ENCODE data around the gene DAB2. TPM values are rescaled to one million over a fixed set of nuclear protein-coding genes. Genes with fewer than 3 reads are reported as not detected.
A peak's percentile ranks its signal among the peaks of the same experiment; 100 is the strongest.

The DAB2 gene
- total RNA-seq, 1 experiment from 2014 or later, result 2.3 TPM

DNA sequence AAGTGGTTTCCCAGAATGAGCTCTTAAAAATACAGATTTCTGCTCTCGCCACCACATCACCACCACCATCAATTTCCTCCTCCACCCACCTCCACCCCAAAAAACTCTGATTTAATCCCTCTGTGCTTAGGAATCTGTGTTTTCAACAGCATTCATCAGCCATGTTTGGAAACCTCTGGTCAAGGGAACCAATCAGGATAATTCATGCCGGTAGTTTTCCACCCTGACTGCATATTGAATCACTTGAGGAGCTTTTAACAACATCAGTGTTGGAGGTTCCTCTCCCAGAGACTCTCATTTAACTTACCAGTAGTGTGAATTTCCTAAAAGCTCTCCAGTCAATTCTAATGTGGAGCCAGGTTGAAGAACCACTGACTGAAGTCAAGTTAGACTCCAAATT lies 46.0 kb upstream of the DAB2 start:
- H3K4me1 ChIP-seq (ENCODE audit: insufficient read depth, low read length), result no peaks in the 10 kb centered on the region
- no peak overlapping the region for H3K4me3 Mint-ChIP-seq
- no peaks in the 10 kb centered on the region for H3K27me3 ChIP-seq (ENCODE audit: insufficient read depth, low read length)
- no peak overlapping the region for H3K27ac Mint-ChIP-seq
- H3K56ac ChIP-seq (ENCODE audit: insufficient read length, low read depth, low read length), result no peak overlapping the region
- no peaks in the 10 kb centered on the region for H3K9me3 Mint-ChIP-seq
- no peak overlapping the region for H2BK120ac ChIP-seq (ENCODE audit: low read depth, low read length, poor library complexity, severe bottlenecking)
- H3T11ph ChIP-seq (ENCODE audit: low read length), result no peak overlapping the region
- no peak overlapping the region for H2BK15ac ChIP-seq (ENCODE audit: low read depth, low read length)
- H4K91ac ChIP-seq (ENCODE audit: insufficient read length, low read depth, low read length), result no peak overlapping the region
- no peaks in the 10 kb centered on the region for H3K9me3 ChIP-seq (ENCODE audit: control insufficient read depth, low read depth, low read length)
- no peak overlapping the region for H3K4me2 ChIP-seq (ENCODE audit: insufficient read depth, insufficient read length, low read length)
- H3K4ac ChIP-seq (ENCODE audit: low read depth, low read length), result no peak overlapping the region
- no peak overlapping the region for H4K5ac ChIP-seq (ENCODE audit: insufficient read length, low read depth, low read length)
- H2AFZ ChIP-seq (ENCODE audit: low read length), result peak overlapping the region; percentile 82
- no peak for DNase-seq
- no peak overlapping the region for H3K18ac ChIP-seq (ENCODE audit: insufficient read length, low read depth, low read length)
- WGBS (ENCODE audit: extremely low coverage, insufficient read length, low lambda C conversion rate), result no CpG with 5 or more reads among the region's 2 CpGs
- H3K36me3 Mint-ChIP-seq (ENCODE audit: insufficient read depth in 1 of 3, low read depth in 3 of 3), result no peaks in the 10 kb centered on the region
- no peak overlapping the region for H3K23ac ChIP-seq (ENCODE audit: insufficient read length, low read depth, low read length)
- no peaks in the 10 kb centered on the region for H3K23me2 ChIP-seq (ENCODE audit: insufficient read length, low read depth, low read length, poor library complexity, severe bottlenecking)
- H3K9ac ChIP-seq (ENCODE audit: extremely low read depth, insufficient read length, low read length), result no peak overlapping the region
- no peak overlapping the region for H2BK20ac ChIP-seq (ENCODE audit: low read depth, low read length, poor library complexity, severe bottlenecking)
- H2BK5ac ChIP-seq (ENCODE audit: insufficient read length, low read length), result no peak overlapping the region
- TF ChIP-seq, protein P1, sequence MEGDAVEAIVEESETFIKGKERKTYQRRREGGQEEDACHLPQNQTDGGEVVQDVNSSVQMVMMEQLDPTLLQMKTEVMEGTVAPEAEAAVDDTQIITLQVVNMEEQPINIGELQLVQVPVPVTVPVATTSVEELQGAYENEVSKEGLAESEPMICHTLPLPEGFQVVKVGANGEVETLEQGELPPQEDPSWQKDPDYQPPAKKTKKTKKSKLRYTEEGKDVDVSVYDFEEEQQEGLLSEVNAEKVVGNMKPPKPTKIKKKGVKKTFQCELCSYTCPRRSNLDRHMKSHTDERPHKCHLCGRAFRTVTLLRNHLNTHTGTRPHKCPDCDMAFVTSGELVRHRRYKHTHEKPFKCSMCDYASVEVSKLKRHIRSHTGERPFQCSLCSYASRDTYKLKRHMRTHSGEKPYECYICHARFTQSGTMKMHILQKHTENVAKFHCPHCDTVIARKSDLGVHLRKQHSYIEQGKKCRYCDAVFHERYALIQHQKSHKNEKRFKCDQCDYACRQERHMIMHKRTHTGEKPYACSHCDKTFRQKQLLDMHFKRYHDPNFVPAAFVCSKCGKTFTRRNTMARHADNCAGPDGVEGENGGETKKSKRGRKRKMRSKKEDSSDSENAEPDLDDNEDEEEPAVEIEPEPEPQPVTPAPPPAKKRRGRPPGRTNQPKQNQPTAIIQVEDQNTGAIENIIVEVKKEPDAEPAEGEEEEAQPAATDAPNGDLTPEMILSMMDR (conservative IDR thresholded peaks at IDR 0.05), result no peak
- H3K27ac ChIP-seq (ENCODE audit: insufficient read length, low read depth, low read length), result no peak overlapping the region
- H2AK5ac ChIP-seq (ENCODE audit: insufficient read length, low read length), result no peak overlapping the region
- H3K14ac ChIP-seq (ENCODE audit: insufficient read depth, low read length), result no peak overlapping the region
- no peaks in the 10 kb centered on the region for H4K20me1 ChIP-seq (ENCODE audit: control insufficient read depth, insufficient read depth, insufficient read length)
- H3K27me3 Mint-ChIP-seq (ENCODE audit: low read depth), result no peaks in the 10 kb centered on the region
- H3K4me1 Mint-ChIP-seq, result no peaks in the 10 kb centered on the region
- H2BK12ac ChIP-seq (ENCODE audit: insufficient read length, low read depth, low read length), result no peak overlapping the region
- no peaks in the 10 kb centered on the region for H3K79me1 ChIP-seq (ENCODE audit: insufficient read depth, low read depth, low read length, poor library complexity, severe bottlenecking)
- H4K8ac ChIP-seq (replicated peaks; ENCODE audit: insufficient read length, low read depth, low read length), result no peak overlapping the region
- H3K79me2 ChIP-seq (ENCODE audit: insufficient read depth, low read length), result no peaks in the 10 kb centered on the region

Data from H9 (cell line).